HepG2 (cell line): Measurements from ENCODE around the gene ORMDL3. TPM values are rescaled to one million over a fixed set of nuclear protein-coding genes. Genes with fewer than 3 reads are reported as not detected.

ENCODE experiments used
- ATAC-seq: fragments of 200-7000 bp; cut with Tn5 transposase; 3 replicates; pipeline ENCODE4 v1.9.1; 2020; ENCODE audit warnings: mild to moderate bottlenecking, moderate library complexity
- BruUV-seq: library from RNA; stranded (reverse); fragments of 400-500 nt; replicated peaks from 2 replicates; lab custom pipeline; 2021; lab: Mats Ljungman, UMichigan
- CTCF ChIA-PET: fragments of 300-600 bp; formaldehyde crosslinking; extraction: SDS; loops from one replicate; lab custom pipeline; 2021; ENCODE audit warnings: low total read pairs, inconsistent platforms, low intra/inter-chr PET ratio; lab: Yijun Ruan, JAX
- POLR2A ChIA-PET: fragments of 350-600 bp; sonication (Branson Sonifier 250); formaldehyde crosslinking; loops from one replicate; lab custom pipeline; 2020; ENCODE audit warnings: antibody characterized with exemption, inconsistent platforms; lab: Yijun Ruan, JAX
- DNase-seq: peaks from one replicate; pipeline ENCODE4 v3.0.0-alpha.2; 2015; ENCODE audit warnings: low spot score
- FAIRE-seq: peaks from 3 replicates; lab custom pipeline; 2011; peaks lifted over from hg19 to GRCh38; lab: Jason Lieb, UNC
- H2AFZ ChIP-seq: one replicate; pipeline ENCODE4 v1.6.1; 2011; ENCODE audit warnings: low read length, inconsistent platforms
- H3K27ac ChIP-seq: fragments of 300-600 bp; 3 replicates; pipeline ENCODE4 v1.8.0; 2011; ENCODE audit warnings: mixed run types, mild to moderate bottlenecking, mixed read lengths, low read length, inconsistent platforms; ENCODE audit not compliant: insufficient read depth; ENCODE audit errors: extremely low read length
- H3K27me3 ChIP-seq, 2 experiments: fragments of 200-600 bp in 1 of 2; 2 replicates in 1 of 2; 3 replicates in 1 of 2; pipeline versions ENCODE4 v1.6.0 to v1.8.0; 2011; ENCODE audit warnings: low read length in 2 of 2, mild to moderate bottlenecking in 2 of 2, moderate library complexity in 2 of 2, inconsistent platforms in 1 of 2; ENCODE audit not compliant: insufficient read depth in 2 of 2, control insufficient read depth in 1 of 2
- H3K36me3 ChIP-seq, 2 experiments: fragments of 200-600 bp in 1 of 2; replicated peaks in 1 of 2; 2 replicates in 1 of 2; 3 replicates in 1 of 2; pipeline versions ENCODE4 v1.5.1 to v1.8.0; 2011; ENCODE audit warnings: low read length in 2 of 2, inconsistent platforms in 1 of 2; ENCODE audit not compliant: insufficient read depth in 2 of 2, control insufficient read depth in 1 of 2
- H3K4me1 ChIP-seq: 2 replicates; pipeline ENCODE4 v1.5.1; 2012; ENCODE audit warnings: low read length, inconsistent platforms; ENCODE audit not compliant: insufficient read depth
- H3K4me2 ChIP-seq: 2 replicates; pipeline ENCODE4 v1.6.0; 2011; ENCODE audit warnings: low read depth, low read length, inconsistent platforms
- H3K4me3 ChIP-seq, 3 experiments: fragments of 200-600 bp in 1 of 3; sonication (generic), shearing (Covaris generic) in 1 of 3; replicated peaks in 1 of 3; 2 replicates each; pipeline ENCODE4 v1.5.1; 2011 to 2016; ENCODE audit warnings: low read length in 3 of 3, inconsistent platforms in 2 of 3, low read depth in 2 of 3, mild to moderate bottlenecking in 2 of 3, control low read depth in 1 of 3, mixed read lengths in 1 of 3; ENCODE audit not compliant: insufficient read depth in 1 of 3
- H3K79me2 ChIP-seq: one replicate; pipeline ENCODE4 v1.6.1; 2011; ENCODE audit warnings: low read length, inconsistent platforms; ENCODE audit not compliant: insufficient read depth
- H3K9ac ChIP-seq: 2 replicates; pipeline ENCODE4 v1.6.0; 2011; ENCODE audit warnings: mild to moderate bottlenecking, low read depth, low read length, inconsistent platforms; ENCODE audit not compliant: insufficient read depth
- H3K9me3 ChIP-seq: 2 replicates; pipeline ENCODE4 v1.5.1; 2012; ENCODE audit warnings: mild to moderate bottlenecking, low read length
- H4K20me1 ChIP-seq: 2 replicates; pipeline ENCODE4 v1.6.0; 2011; ENCODE audit warnings: inconsistent platforms, mild to moderate bottlenecking, low read length, moderate library complexity; ENCODE audit not compliant: insufficient read depth
- MAFF ChIP-seq: IDR thresholded peaks from 2 replicates; pipeline ENCODE4 v1.6.1; 2011; ENCODE audit warnings: low read depth, low read length, improper control_type of control experiment
- MAFK ChIP-seq, 2 experiments: IDR thresholded peaks in 1 of 2; conservative IDR thresholded peaks in 1 of 2; 2 replicates each; pipeline ENCODE4 v1.6.1; 2011; ENCODE audit warnings: improper control_type of control experiment in 2 of 2, low read length in 2 of 2
- NONO ChIP-seq, 2 experiments: fragments of 450-650 bp in 1 of 2; sonication (generic) in 1 of 2; formaldehyde crosslinking in 1 of 2; IDR thresholded peaks in 1 of 2; conservative IDR thresholded peaks in 1 of 2; 2 replicates each; pipeline versions ENCODE4 v1.6.1 to v1.8.0; 2017 to 2022; ENCODE audit warnings: mild to moderate bottlenecking in 1 of 2, missing genetic modification reagents in 1 of 2, moderate library complexity in 1 of 2
- THRA ChIP-seq: sonication (generic); formaldehyde crosslinking; IDR thresholded peaks from 2 replicates; pipeline ENCODE4 v1.4.0; 2020; ENCODE audit warnings: missing genetic modification reagents, borderline replicate concordance
- WGBS: methylation state at CpG from one replicate; pipeline ENCODE4 v1.1.6; 2017; ENCODE audit warnings: low lambda C conversion rate; 5-methylcytosine and 5-hydroxymethylcytosine counted together
- in situ Hi-C: cut with HindIII; loops from 2 replicates; pipeline ENCODE4 v1.10.0; 2017; ENCODE audit warnings: low pct_unique_long_range_greater_than_20kb; ENCODE audit not compliant: extremely low pct_ligation_motif_present
- intact Hi-C: fragments of 100-400 bp; cut with micrococcal nuclease; formaldehyde crosslinking; loops from one replicate; pipeline ENCODE4 v1.10.0; 2022; ENCODE audit not compliant: unreplicated experiment
- polyA plus RNA-seq, 8 experiments: library from polyadenylated mRNA; depleted of rRNA in 3 of 8; stranded (reverse) in 7 of 8; unstranded in 1 of 8; fragments of >200 nt; fragmentation: Illumina TruSeq in 4 of 8; extraction: Trizol in 4 of 8; gene quantifications; 2 replicates each; pipeline versions ENCODE4 v1.2.1 to v1.2.3, GENCODE V29; 2011 to 2016; ENCODE audit warnings: low read depth in 4 of 8, missing spikeins in 1 of 8, mixed read lengths in 1 of 8; ENCODE audit not compliant: insufficient read depth in 1 of 8
- total RNA-seq, 5 experiments: library from RNA; depleted of rRNA; stranded (reverse); fragments of >200 nt; fragmentation: Illumina TruSeq; extraction: Trizol; gene quantifications; 2 replicates each; pipeline ENCODE4 v1.2.3, GENCODE V29; 2016; ENCODE audit warnings: low read depth in 1 of 5

Gene ORMDL3
- total and polyA plus RNA-seq, 2 of the 13 experiments (the other 11 are each of a cell fraction or from before 2014, with no cell fraction given) = 181 to 384 TPM

GRCh38 chr17:39973496-39973895, 46.1 kb upstream of the ORMDL3 start:
- no peak overlapping the region for H3K27ac ChIP-seq
- CTCF ChIA-PET = no interaction called here
- intact Hi-C loops = no loop called here

GRCh38 chr17:39972271-39972670, 44.9 kb upstream of the ORMDL3 start:
- Histone ChIP-seq H4K20me1 (no peaks in the 10 kb centered on the region), H3K36me3 (no peaks in the 10 kb centered on the region), H3K4me3 (no peak overlapping the region), H3K79me2 (no peaks in the 10 kb centered on the region), H2AFZ (no peak overlapping the region), H3K27ac (no peak overlapping the region), H3K9ac (no peak overlapping the region), H3K27me3 (peaks cover 9 to 58% of the 10 kb centered on the region in 2 experiments), H3K9me3 (no peaks in the 10 kb centered on the region), H3K4me2 (no peak overlapping the region), H3K4me1 (no peaks in the 10 kb centered on the region)
- POLR2A ChIA-PET = no interaction called here
- in situ Hi-C loops (loop anchor here (5.0 kb wide), 1 partner anchor 50 kb away; no protein-coding TSS in a partner anchor), intact Hi-C loops (no loop called here)
- WGBS = 52% methylated on average over 3 of the region's 3 CpGs
- ATAC-seq = no peak
- BruUV-seq = no TSS peak
- CTCF ChIA-PET = no interaction called here
- TF ChIP-seq NONO (IDR thresholded peaks at IDR 0.05) (no peak), NONO (CRISPR knock-in tag; conservative IDR thresholded peaks at IDR 0.05) (no peak), MAFF (peak; percentile 56; the same call in 1 of the 2 replicates), MAFK (conservative IDR thresholded peaks at IDR 0.05 in 1 of 2, IDR thresholded peaks at IDR 0.05 in 1 of 2; ENCODE audit: low read length in 2 of 2) (peak in 1 of 2 experiments; percentile 73; a peak in 2 of 4 replicates)
- DNase-seq = no peak
- no peak for FAIRE-seq

More at GRCh38 chr17:39973496-39973895, 46.1 kb upstream of the ORMDL3 start:
- FAIRE-seq = no peak
- no peaks in the 10 kb centered on the region for H3K79me2 ChIP-seq
- BruUV-seq = no TSS peak
- TF ChIP-seq THRA (CRISPR knock-in tag) = no peak
- H3K4me2 ChIP-seq = no peak overlapping the region
- H3K9me3 ChIP-seq = no peaks in the 10 kb centered on the region
- H3K36me3 ChIP-seq = no peaks in the 10 kb centered on the region
- ATAC-seq = no peak
- no peaks in the 10 kb centered on the region for H3K4me1 ChIP-seq
- WGBS = 84% methylated on average over 2 of the region's 2 CpGs
- H2AFZ ChIP-seq = no peak overlapping the region
- in situ Hi-C loops = loop anchor here (5.0 kb wide), 1 partner anchor 51 kb away; no protein-coding TSS in a partner anchor
- no peak for DNase-seq
- H3K4me3 ChIP-seq = no peak overlapping the region
- POLR2A ChIA-PET = interaction anchor here (0.9 kb wide), 1 partner anchor 219 kb away, joined by 3 read pairs; no protein-coding TSS in a partner anchor
- no peak overlapping the region for H3K9ac ChIP-seq
- no peaks in the 10 kb centered on the region for H4K20me1 ChIP-seq
- H3K27me3 ChIP-seq = peaks cover 9 to 58% of the 10 kb centered on the region in 2 experiments
